ENCODE results near the gene SLC25A53. TPM values are rescaled to one million over a fixed set of nuclear protein-coding genes. Genes with fewer than 3 reads are reported as not detected.
"Not testable (repeated sequence)": the region's sequence is repeated elsewhere in the genome, so short reads cannot be mapped to it uniquely, and the experiment has no call there.

The SLC25A53 gene
- total RNA-seq, 1 experiment from 2014 or later: 4.9 TPM

- DNase-seq (ENCODE audit: low read depth): no peak
Observed at GRCh38 chrX:104134583-104135261, 22.1 kb downstream of the SLC25A53 start.

- DNase-seq (ENCODE audit: low read depth): peak; percentile 2
Observed at GRCh38 chrX:104130808-104131207, 26.0 kb downstream of the SLC25A53 start.

- no peak for DNase-seq (ENCODE audit: low read depth)
Observed at GRCh38 chrX:104126856-104127255, 30.0 kb downstream of the SLC25A53 start.

GRCh38 chrX:104122829-104123228 is 34.0 kb downstream of the SLC25A53 start:
- no peak for DNase-seq (ENCODE audit: low read depth)

GRCh38 chrX:104118765-104119164 is 38.0 kb downstream of the SLC25A53 start:
- DNase-seq (ENCODE audit: low read depth): peak; percentile 1

GRCh38 chrX:104117759-104118158 is 39.0 kb downstream of the SLC25A53 start:
- DNase-seq (ENCODE audit: low read depth): no peak

- DNase-seq (ENCODE audit: low read depth): peak; percentile 72
Observed at GRCh38 chrX:104113222-104113965, 43.4 kb downstream of the SLC25A53 start.

- peak; percentile 61 for DNase-seq (ENCODE audit: low read depth)
Observed at GRCh38 chrX:104112326-104112951, 44.4 kb downstream of the SLC25A53 start, which contains the start of gene ZCCHC18. Gene ZCCHC18 (plus strand): TSS chrX:104112523. CDS start chrX:104114112, 1,589 bp downstream.

GRCh38 chrX:104110491-104111240 is 46.1 kb downstream of the SLC25A53 start:
- not testable (repeated sequence) for DNase-seq (ENCODE audit: low read depth)

- no peak for DNase-seq (ENCODE audit: low read depth)
Observed at GRCh38 chrX:104108955-104109354, 47.9 kb downstream of the SLC25A53 start.

GRCh38 chrX:104105330-104106262 is 51.2 kb downstream of the SLC25A53 start:
- DNase-seq (ENCODE audit: low read depth): peak; percentile 16

- DNase-seq (ENCODE audit: low read depth): no peak
Observed at GRCh38 chrX:104104676-104105075, 52.1 kb downstream of the SLC25A53 start.

- no peak for DNase-seq (ENCODE audit: low read depth)
Observed at GRCh38 chrX:104098919-104099318, 57.9 kb downstream of the SLC25A53 start.

GRCh38 chrX:104098151-104098808 is 58.5 kb downstream of the SLC25A53 start:
- DNase-seq (ENCODE audit: low read depth): peak; percentile 73

GRCh38 chrX:104085919-104086318 is 70.9 kb downstream of the SLC25A53 start:
- no peak for DNase-seq (ENCODE audit: low read depth)

- DNase-seq (ENCODE audit: low read depth): no peak
Observed at GRCh38 chrX:104085477-104085876, 71.3 kb downstream of the SLC25A53 start.

GRCh38 chrX:104084534-104085277 is 72.1 kb downstream of the SLC25A53 start:
- no peak for DNase-seq (ENCODE audit: low read depth)

GRCh38 chrX:104084063-104084462 is 72.7 kb downstream of the SLC25A53 start:
- DNase-seq (ENCODE audit: low read depth): no peak

- DNase-seq (ENCODE audit: low read depth): not testable (repeated sequence)
Observed at GRCh38 chrX:104077854-104078253, 79.0 kb downstream of the SLC25A53 start.
